GM21786 (cell line): Measurements from ENCODE around the gene ITSN1.
"Not testable (repeated sequence)": the region's sequence is repeated elsewhere in the genome, so short reads cannot be mapped to it uniquely, and the experiment has no call there.

Source experiments
- ATAC-seq: cut with Tn5 transposase; IDR thresholded peaks from one replicate; pipeline ENCODE4 v1.9.1; 2021; ENCODE audit not compliant: unreplicated experiment

The ITSN1 gene

GRCh38 chr21:33763582-33763899, 121.2 kb downstream of the ITSN1 start:
- ATAC-seq, result no peak

GRCh38 chr21:33767236-33767635, 124.9 kb downstream of the ITSN1 start:
- ATAC-seq, result no peak

- ATAC-seq, result no peak
These were observed 125.7 kb downstream of the ITSN1 start for GRCh38 chr21:33767960-33768359.

GRCh38 chr21:33769057-33769456, 126.8 kb downstream of the ITSN1 start:
- no peak for ATAC-seq

GRCh38 chr21:33770542-33770941, 128.2 kb downstream of the ITSN1 start:
- ATAC-seq, result no peak

- ATAC-seq, result no peak
These were observed 129.7 kb downstream of the ITSN1 start for GRCh38 chr21:33771976-33772375.

GRCh38 chr21:33774551-33774950, 132.2 kb downstream of the ITSN1 start:
- ATAC-seq, result no peak

- ATAC-seq, result no peak
These were observed 133.0 kb downstream of the ITSN1 start for GRCh38 chr21:33775100-33775828.

- ATAC-seq, result no peak
These were observed 138.3 kb downstream of the ITSN1 start for GRCh38 chr21:33780631-33781030.

GRCh38 chr21:33781121-33781520, 138.8 kb downstream of the ITSN1 start:
- ATAC-seq, result no peak

GRCh38 chr21:33783187-33783979, 141.1 kb downstream of the ITSN1 start:
- ATAC-seq, result no peak

- ATAC-seq, result no peak
These were observed 145.1 kb downstream of the ITSN1 start for GRCh38 chr21:33787431-33787830.

GRCh38 chr21:33788438-33788837, 146.1 kb downstream of the ITSN1 start:
- not testable (repeated sequence) for ATAC-seq

- no peak for ATAC-seq
These were observed 147.4 kb downstream of the ITSN1 start for GRCh38 chr21:33789697-33790096.

GRCh38 chr21:33791073-33791472, 148.8 kb downstream of the ITSN1 start:
- no peak for ATAC-seq

GRCh38 chr21:33794596-33794995, 152.3 kb downstream of the ITSN1 start:
- no peak for ATAC-seq

- no peak for ATAC-seq
These were observed 155.3 kb downstream of the ITSN1 start for GRCh38 chr21:33797565-33797964.

- no peak for ATAC-seq
These were observed 157.2 kb downstream of the ITSN1 start for GRCh38 chr21:33799378-33800090.

- no peak for ATAC-seq
These were observed 158.6 kb downstream of the ITSN1 start for GRCh38 chr21:33800753-33801423.

- ATAC-seq, result no peak
These were observed 159.4 kb downstream of the ITSN1 start for GRCh38 chr21:33801424-33802405.
